A549 (cell line): ENCODE results near the gene NKG7.

Experiments used
- RCOR1 ChIP-seq: fragments of 150-350 bp; IDR thresholded peaks from 2 replicates; pipeline ENCODE4 v1.6.1; 2014; ENCODE audit warnings: antibody characterized with exemption, low read length, low read depth
- SMC3 ChIP-seq: fragments of >200 bp; sonication (Bioruptor Twin); formaldehyde crosslinking; IDR thresholded peaks from 3 replicates; pipeline ENCODE4 v1.6.1; 2018; ENCODE audit warnings: inconsistent platforms
- TF ChIP-seq, protein P1 (sequence below): fragments of >200 bp; sonication (Bioruptor Twin); formaldehyde crosslinking; IDR thresholded peaks from 3 replicates; pipeline ENCODE4 v1.5.1; 2016
- TF ChIP-seq, protein P2 (sequence below): fragments of 450-650 bp; IDR thresholded peaks from 2 replicates; pipeline ENCODE4 v1.6.1; 2014; ENCODE audit warnings: antibody characterized with exemption

DNA sequence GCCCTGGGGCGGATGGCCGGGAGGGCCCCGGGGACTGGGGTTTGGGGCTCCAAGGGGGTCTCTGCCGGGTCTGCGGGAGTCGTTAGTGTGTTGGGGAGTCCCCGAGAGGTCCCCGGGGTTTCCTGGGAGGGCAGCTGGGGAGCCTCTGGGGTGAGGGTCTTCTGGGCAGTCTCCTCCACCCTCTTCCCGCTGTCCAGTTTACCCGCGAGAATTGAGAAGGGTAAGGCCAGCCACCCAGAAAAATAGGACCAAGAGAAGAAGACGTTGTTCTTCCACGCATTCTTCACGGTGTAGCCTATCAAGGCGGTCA lies 5.2 kb downstream of the NKG7 start:
- TF ChIP-seq, protein P1, sequence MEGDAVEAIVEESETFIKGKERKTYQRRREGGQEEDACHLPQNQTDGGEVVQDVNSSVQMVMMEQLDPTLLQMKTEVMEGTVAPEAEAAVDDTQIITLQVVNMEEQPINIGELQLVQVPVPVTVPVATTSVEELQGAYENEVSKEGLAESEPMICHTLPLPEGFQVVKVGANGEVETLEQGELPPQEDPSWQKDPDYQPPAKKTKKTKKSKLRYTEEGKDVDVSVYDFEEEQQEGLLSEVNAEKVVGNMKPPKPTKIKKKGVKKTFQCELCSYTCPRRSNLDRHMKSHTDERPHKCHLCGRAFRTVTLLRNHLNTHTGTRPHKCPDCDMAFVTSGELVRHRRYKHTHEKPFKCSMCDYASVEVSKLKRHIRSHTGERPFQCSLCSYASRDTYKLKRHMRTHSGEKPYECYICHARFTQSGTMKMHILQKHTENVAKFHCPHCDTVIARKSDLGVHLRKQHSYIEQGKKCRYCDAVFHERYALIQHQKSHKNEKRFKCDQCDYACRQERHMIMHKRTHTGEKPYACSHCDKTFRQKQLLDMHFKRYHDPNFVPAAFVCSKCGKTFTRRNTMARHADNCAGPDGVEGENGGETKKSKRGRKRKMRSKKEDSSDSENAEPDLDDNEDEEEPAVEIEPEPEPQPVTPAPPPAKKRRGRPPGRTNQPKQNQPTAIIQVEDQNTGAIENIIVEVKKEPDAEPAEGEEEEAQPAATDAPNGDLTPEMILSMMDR: no peak
- TF ChIP-seq SMC3 (no peak), RCOR1 (no peak)
- TF ChIP-seq, protein P2, sequence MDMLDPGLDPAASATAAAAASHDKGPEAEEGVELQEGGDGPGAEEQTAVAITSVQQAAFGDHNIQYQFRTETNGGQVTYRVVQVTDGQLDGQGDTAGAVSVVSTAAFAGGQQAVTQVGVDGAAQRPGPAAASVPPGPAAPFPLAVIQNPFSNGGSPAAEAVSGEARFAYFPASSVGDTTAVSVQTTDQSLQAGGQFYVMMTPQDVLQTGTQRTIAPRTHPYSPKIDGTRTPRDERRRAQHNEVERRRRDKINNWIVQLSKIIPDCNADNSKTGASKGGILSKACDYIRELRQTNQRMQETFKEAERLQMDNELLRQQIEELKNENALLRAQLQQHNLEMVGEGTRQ: no peak
